B cell (primary cell): Measurements from ENCODE around the gene WNT6. TPM values are rescaled to one million over a fixed set of nuclear protein-coding genes. Genes with fewer than 3 reads are reported as not detected.

Experiments used
- ATAC-seq: fragments of 200-7000 bp; cut with Tn5 transposase; one replicate; pipeline ENCODE4 v1.10.0; 2021; ENCODE audit warnings: low read depth, mild to moderate bottlenecking, moderate number of reproducible peaks, moderate library complexity
- CTCF ChIA-PET: fragments of 350-600 bp; sonication (Branson Sonifier 250); formaldehyde crosslinking; loops from one replicate; lab custom pipeline; 2021; ENCODE audit warnings: antibody characterized with exemption, inconsistent platforms; lab: Charles Lee
- POLR2A ChIA-PET: fragments of 350-600 bp; sonication (Branson Sonifier 250); formaldehyde crosslinking; loops from one replicate; lab custom pipeline; 2021; ENCODE audit warnings: antibody characterized with exemption; lab: Charles Lee
- DNase-seq: peaks from one replicate; pipeline ENCODE4 v3.0.0; 2013
- H2AFZ ChIP-seq: 2 replicates; pipeline ENCODE4 v1.6.1; 2012; ENCODE audit warnings: mild to moderate bottlenecking, low read depth, low read length; ENCODE audit not compliant: insufficient read depth, poor library complexity, severe bottlenecking
- H3K27ac ChIP-seq, 2 donors: 1 replicate in 1 of 2; 2 replicates in 1 of 2; pipeline ENCODE4 v1.5.1; 2012 to 2013; ENCODE audit warnings: low read length in 2 of 2, mild to moderate bottlenecking in 2 of 2, moderate library complexity in 1 of 2
- H3K27me3 ChIP-seq, 4 experiments: fragments of 200-600 bp in 1 of 4; sonication (generic) in 1 of 4; replicated peaks in 1 of 4; 1 replicate in 2 of 4; 2 replicates in 2 of 4; pipeline versions ENCODE4 v1.6.1 to v1.7.0; 2013 to 2016; ENCODE audit warnings: low read length in 3 of 4, mild to moderate bottlenecking in 2 of 4, mixed read lengths in 1 of 4, moderate library complexity in 1 of 4; ENCODE audit not compliant: insufficient read depth in 4 of 4, control insufficient read depth in 3 of 4; ENCODE audit errors: control extremely low read depth in 1 of 4
- H3K36me3 ChIP-seq, 2 experiments: replicated peaks in 1 of 2; 1 replicate in 1 of 2; 2 replicates in 1 of 2; pipeline versions ENCODE4 v1.6.1 to v1.7.1; 2013; ENCODE audit warnings: low read length in 1 of 2; ENCODE audit not compliant: insufficient read depth in 2 of 2, control insufficient read depth in 1 of 2; ENCODE audit errors: control extremely low read depth in 1 of 2, extremely low read depth in 1 of 2
- H3K4me1 ChIP-seq, 2 donors: fragments of 200-600 bp in 1 of 2; sonication (generic) in 1 of 2; 1 replicate in 1 of 2; 2 replicates in 1 of 2; pipeline versions ENCODE4 v1.5.1 to v1.6.1; 2013 to 2017; ENCODE audit warnings: low read length in 2 of 2; ENCODE audit not compliant: control insufficient read depth in 2 of 2, insufficient read depth in 2 of 2
- H3K4me2 ChIP-seq: replicated peaks from 2 replicates; pipeline ENCODE3; 2012; ENCODE audit warnings: mild to moderate bottlenecking, low read depth, low read length; ENCODE audit not compliant: poor library complexity, severe bottlenecking
- H3K4me3 ChIP-seq, 5 experiments: fragments of 200-600 bp in 1 of 5; sonication (generic) in 1 of 5; 1 replicate in 3 of 5; 2 replicates in 2 of 5; pipeline versions ENCODE4 v1.5.1 to v1.7.0; 2011 to 2016; ENCODE audit warnings: low read length in 4 of 5, mild to moderate bottlenecking in 4 of 5, low read depth in 2 of 5, control low read depth in 1 of 5, moderate library complexity in 1 of 5; ENCODE audit not compliant: insufficient read depth in 1 of 5; ENCODE audit errors: control extremely low read depth in 1 of 5, extremely low read depth in 1 of 5
- H3K79me2 ChIP-seq: fragments of 200-600 bp; sonication (generic); one replicate; pipeline ENCODE4 v1.6.0; 2016; ENCODE audit warnings: low read length; ENCODE audit not compliant: control insufficient read depth, insufficient read depth
- H3K9ac ChIP-seq: fragments of 200-600 bp; sonication (generic); 2 replicates; pipeline ENCODE4 v1.6.1; 2017; ENCODE audit warnings: mild to moderate bottlenecking, low read length, moderate library complexity
- H3K9me3 ChIP-seq, 3 donors: one replicate each; pipeline versions ENCODE4 v1.6.1 to v1.7.1; 2013; ENCODE audit warnings: low read length in 2 of 3; ENCODE audit not compliant: control insufficient read depth in 2 of 3, insufficient read depth in 1 of 3; ENCODE audit errors: control extremely low read depth in 1 of 3
- H4K20me1 ChIP-seq: 2 replicates; pipeline ENCODE4 v1.6.0; 2012; ENCODE audit warnings: mild to moderate bottlenecking, low read length; ENCODE audit not compliant: insufficient read depth, control insufficient read depth, poor library complexity, severe bottlenecking
- H3K27ac Mint-ChIP-seq: one replicate; pipeline ENCODE4 v1.8.0; 2021; ENCODE audit warnings: mixed read lengths
- H3K27me3 Mint-ChIP-seq: one replicate; pipeline ENCODE4 v1.8.0; 2021; ENCODE audit warnings: mixed read lengths
- H3K4me1 Mint-ChIP-seq: one replicate; pipeline ENCODE4 v1.8.0; 2021; ENCODE audit warnings: mixed read lengths
- H3K4me3 Mint-ChIP-seq: one replicate; pipeline ENCODE4 v1.8.0; 2021; ENCODE audit warnings: mixed read lengths
- H3K9me3 Mint-ChIP-seq: one replicate; pipeline ENCODE4 v1.8.0; 2022; ENCODE audit warnings: mixed read lengths; ENCODE audit not compliant: insufficient read depth
- EZH2 ChIP-seq: IDR thresholded peaks from 2 replicates; pipeline ENCODE4 v1.6.1; 2012; ENCODE audit warnings: borderline replicate concordance, low read depth, mild to moderate bottlenecking, moderate library complexity, low read length; ENCODE audit not compliant: insufficient read depth, poor library complexity, severe bottlenecking
- WGBS: methylation state at CpG from one replicate; pipeline ENCODE4 v1.1.5; 2013; ENCODE audit warnings: missing lambda C conversion rate; ENCODE audit not compliant: insufficient coverage; 5-methylcytosine and 5-hydroxymethylcytosine counted together
- intact Hi-C: fragments of 100-400 bp; cut with micrococcal nuclease; formaldehyde crosslinking; loops from one replicate; pipeline ENCODE4 v1.10.0; 2022
- polyA plus RNA-seq: library from polyadenylated mRNA; depleted of rRNA; stranded (reverse); fragments of >200 nt; gene quantifications from 2 replicates; pipeline ENCODE4 v1.2.3, GENCODE V29; 2012
- total RNA-seq, 2 donors: library from RNA; stranded (reverse); fragments of 120-200 nt in 1 of 2; gene quantifications; 1 replicate in 1 of 2; 2 replicates in 1 of 2; pipeline versions ENCODE4 v1.2.3 to v1.2.4, GENCODE V29; 2013 to 2022
- TF ChIP-seq, protein P1 (sequence below): fragments of 200-600 bp; IDR thresholded peaks from one replicate; pipeline ENCODE4 v1.8.0; 2022; ENCODE audit warnings: antibody characterized with exemption, mild to moderate bottlenecking

The WNT6 gene
- total and polyA plus RNA-seq, 2 donors (not counting 1 experiment from before 2014, with no cell fraction given), result 0.84 to 2.0 TPM

- Histone ChIP-seq H3K9me3 (no peaks in the 10 kb centered on the region), H3K4me3 (no peak overlapping the region), H3K36me3 (no peaks in the 10 kb centered on the region), H2AFZ (no peak overlapping the region), H3K4me1 (peaks cover 5 to 10% of the 10 kb centered on the region in 2 donors), H3K27ac (no peak overlapping the region), H3K27me3 (peaks cover 0 to 73% (median 31%) of the 10 kb centered on the region in 4 experiments), H3K9ac (no peak overlapping the region), H4K20me1 (no peaks in the 10 kb centered on the region), H3K79me2 (no peaks in the 10 kb centered on the region), H3K4me2 (no peak overlapping the region)
- ATAC-seq (no peak), DNase-seq (no peak)
- Mint-ChIP-seq H3K27ac (no peak overlapping the region), H3K4me3 (no peak overlapping the region), H3K27me3 (peaks cover 68% of the 10 kb centered on the region), H3K9me3 (no peaks in the 10 kb centered on the region), H3K4me1 (peaks cover 1% of the 10 kb centered on the region)
- no peak for TF ChIP-seq EZH2
- TF ChIP-seq, protein P1, sequence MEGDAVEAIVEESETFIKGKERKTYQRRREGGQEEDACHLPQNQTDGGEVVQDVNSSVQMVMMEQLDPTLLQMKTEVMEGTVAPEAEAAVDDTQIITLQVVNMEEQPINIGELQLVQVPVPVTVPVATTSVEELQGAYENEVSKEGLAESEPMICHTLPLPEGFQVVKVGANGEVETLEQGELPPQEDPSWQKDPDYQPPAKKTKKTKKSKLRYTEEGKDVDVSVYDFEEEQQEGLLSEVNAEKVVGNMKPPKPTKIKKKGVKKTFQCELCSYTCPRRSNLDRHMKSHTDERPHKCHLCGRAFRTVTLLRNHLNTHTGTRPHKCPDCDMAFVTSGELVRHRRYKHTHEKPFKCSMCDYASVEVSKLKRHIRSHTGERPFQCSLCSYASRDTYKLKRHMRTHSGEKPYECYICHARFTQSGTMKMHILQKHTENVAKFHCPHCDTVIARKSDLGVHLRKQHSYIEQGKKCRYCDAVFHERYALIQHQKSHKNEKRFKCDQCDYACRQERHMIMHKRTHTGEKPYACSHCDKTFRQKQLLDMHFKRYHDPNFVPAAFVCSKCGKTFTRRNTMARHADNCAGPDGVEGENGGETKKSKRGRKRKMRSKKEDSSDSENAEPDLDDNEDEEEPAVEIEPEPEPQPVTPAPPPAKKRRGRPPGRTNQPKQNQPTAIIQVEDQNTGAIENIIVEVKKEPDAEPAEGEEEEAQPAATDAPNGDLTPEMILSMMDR, result no peak
- 54% methylated on average over 5 of the region's 5 CpGs for WGBS
- intact Hi-C loops, result loop anchor here (1.0 to 5.0 kb wide), 4 partner anchors 23 to 266 kb away; no protein-coding TSS in a partner anchor
- CTCF ChIA-PET, result interaction anchor here (0.8 to 10.3 kb wide), 5 partner anchors 15 to 283 kb away, joined by 3 to 129 read pairs (median 5); partner anchors contain the start of gene WNT10A
- POLR2A ChIA-PET, result no interaction called here
Observed at GRCh38 chr2:218853766-218854165, 5.8 kb upstream of the WNT6 start.

GRCh38 chr2:218854860-218855259 is 4.7 kb upstream of the WNT6 start:
- 80% methylated on average over 3 of the region's 5 CpGs for WGBS
- Histone ChIP-seq H3K27ac (no peak overlapping the region), H2AFZ (no peak overlapping the region), H3K79me2 (no peaks in the 10 kb centered on the region), H3K9ac (no peak overlapping the region), H4K20me1 (no peaks in the 10 kb centered on the region), H3K4me1 (peaks cover 12 to 17% of the 10 kb centered on the region in 2 donors), H3K27me3 (peaks cover 0 to 73% (median 35%) of the 10 kb centered on the region in 4 experiments), H3K36me3 (no peaks in the 10 kb centered on the region), H3K4me3 (no peak overlapping the region), H3K4me2 (no peak overlapping the region), H3K9me3 (peaks cover 0 to 5% (median 0%) of the 10 kb centered on the region in 3 donors)
- Mint-ChIP-seq H3K27ac (no peak overlapping the region), H3K9me3 (no peaks in the 10 kb centered on the region), H3K4me3 (no peak overlapping the region), H3K4me1 (peaks cover 6% of the 10 kb centered on the region), H3K27me3 (peaks cover 73% of the 10 kb centered on the region)
- TF ChIP-seq EZH2, result no peak
- TF ChIP-seq, protein P1, result no peak
- intact Hi-C loops, result loop anchor here (5.0 kb wide), 1 partner anchor 127 kb away; no protein-coding TSS in a partner anchor
- CTCF ChIA-PET, result interaction anchor here (0.6 to 10.3 kb wide), 6 partner anchors 14 to 299 kb away, joined by 3 to 129 read pairs (median 6); partner anchors contain the start of gene WNT10A
- no peak for ATAC-seq
- POLR2A ChIA-PET, result interaction anchor here (0.7 kb wide), 1 partner anchor 660 kb away, joined by 4 read pairs; no protein-coding TSS in a partner anchor
- DNase-seq, result no peak
